IPS DF 4.7 (cell line): ENCODE data around the gene NTN1.

Experiments used
- DNase-seq: peaks from one replicate; pipeline ENCODE4 v3.0.0-alpha.2; 2013; ENCODE audit warnings: low spot score; ENCODE audit errors: extremely low read depth

NTN1 gene

GRCh38 chr17:9004961-9005285, 16.4 kb upstream of the NTN1 start:
- no peak for DNase-seq

DNA sequence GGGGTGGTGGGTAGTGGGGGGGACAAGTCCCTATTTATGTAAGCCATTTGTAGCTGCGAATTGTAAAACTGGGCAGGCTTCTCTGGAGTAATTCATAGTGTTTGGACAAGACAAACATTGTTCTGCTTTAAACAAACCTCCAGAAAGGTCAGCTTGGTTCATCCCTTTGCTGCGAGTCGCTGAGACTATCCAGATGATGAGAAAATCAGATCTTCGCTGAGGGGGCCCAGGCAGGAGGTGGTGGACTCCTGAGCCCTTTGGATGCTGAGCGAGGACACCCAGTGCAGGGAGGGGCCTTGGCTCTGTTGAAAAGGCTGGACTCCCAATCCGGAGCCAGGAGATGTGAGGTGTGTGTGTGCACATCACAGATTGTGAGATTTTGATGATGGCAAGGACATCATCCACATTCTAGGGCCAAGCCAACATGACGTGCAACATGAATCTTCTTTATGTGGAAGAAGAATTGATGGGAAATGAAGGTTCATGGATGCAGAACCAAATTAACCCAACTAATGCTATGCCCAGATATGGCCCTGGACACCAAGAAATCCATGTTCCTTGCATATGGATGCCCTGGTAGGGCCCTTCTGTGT, 15.0 kb upstream of the NTN1 start:
- DNase-seq: no peak

GRCh38 chr17:9007052-9007714, 14.1 kb upstream of the NTN1 start:
- no peak for DNase-seq

- DNase-seq: no peak
Measured at GRCh38 chr17:9009096-9009495, 12.2 kb upstream of the NTN1 start.

- no peak for DNase-seq
Measured at GRCh38 chr17:9009737-9010136, 11.6 kb upstream of the NTN1 start.

GRCh38 chr17:9011001-9011400, 10.3 kb upstream of the NTN1 start:
- no peak for DNase-seq

GRCh38 chr17:9016941-9017552, 4.3 kb upstream of the NTN1 start:
- DNase-seq: no peak

DNA sequence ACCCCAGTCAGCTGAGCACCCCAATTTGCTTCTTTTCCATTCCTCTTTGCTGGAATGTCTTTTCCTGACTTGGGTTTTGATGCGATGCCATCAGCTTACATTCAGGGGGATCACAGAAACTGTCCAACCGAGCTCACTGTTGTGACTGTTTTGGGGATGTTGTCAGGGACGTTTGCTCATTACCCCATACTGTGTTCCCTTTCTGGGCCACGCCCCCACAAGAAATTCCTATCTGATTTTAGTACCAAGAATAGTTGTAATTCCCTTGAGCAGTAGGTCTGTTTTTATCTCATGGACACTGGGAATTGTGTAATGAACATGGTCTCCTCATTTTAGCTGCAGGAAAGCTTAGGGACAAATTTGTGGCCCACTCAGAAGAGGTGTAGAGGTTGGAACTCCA, 2.6 kb upstream of the NTN1 start:
- DNase-seq: no peak

DNA sequence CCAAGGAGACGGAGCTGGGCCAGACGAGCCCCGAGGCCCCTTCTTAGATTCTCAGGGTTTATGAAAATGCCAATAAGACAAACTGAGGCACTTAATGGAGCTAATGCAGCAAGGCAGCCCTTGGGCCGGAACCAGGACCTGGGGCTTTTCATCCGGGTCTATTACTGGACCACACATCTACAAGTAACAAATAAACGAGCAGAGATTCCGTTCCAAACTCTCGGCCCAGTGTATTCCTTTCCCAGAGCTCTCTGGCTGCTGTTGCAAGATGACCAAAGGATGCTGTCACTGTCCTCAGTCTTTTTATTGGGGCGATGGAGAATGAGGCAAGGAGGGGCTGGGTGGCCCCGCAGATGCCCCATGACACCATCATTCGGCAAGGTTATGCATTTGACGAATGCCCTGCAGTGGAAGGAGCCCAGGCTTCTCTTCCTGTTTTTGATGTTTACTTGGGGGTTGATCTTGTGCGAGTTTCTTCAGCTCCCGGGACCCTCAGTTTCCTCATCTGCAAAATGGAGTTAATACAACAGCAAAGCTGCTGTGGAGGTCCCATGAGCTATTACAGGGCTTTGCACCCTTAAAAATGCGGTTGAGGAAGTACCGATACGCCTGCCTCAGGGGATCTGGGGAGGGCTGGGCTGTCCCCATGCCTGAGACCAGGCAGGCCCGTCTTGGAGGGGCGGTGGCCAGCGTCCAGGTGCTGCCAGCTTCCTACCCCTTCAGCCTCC, 1.1 kb upstream of the NTN1 start:
- DNase-seq: no peak

- no peak for DNase-seq
Measured at GRCh38 chr17:9020824-9021157, 519 bp upstream of the NTN1 start.

DNA sequence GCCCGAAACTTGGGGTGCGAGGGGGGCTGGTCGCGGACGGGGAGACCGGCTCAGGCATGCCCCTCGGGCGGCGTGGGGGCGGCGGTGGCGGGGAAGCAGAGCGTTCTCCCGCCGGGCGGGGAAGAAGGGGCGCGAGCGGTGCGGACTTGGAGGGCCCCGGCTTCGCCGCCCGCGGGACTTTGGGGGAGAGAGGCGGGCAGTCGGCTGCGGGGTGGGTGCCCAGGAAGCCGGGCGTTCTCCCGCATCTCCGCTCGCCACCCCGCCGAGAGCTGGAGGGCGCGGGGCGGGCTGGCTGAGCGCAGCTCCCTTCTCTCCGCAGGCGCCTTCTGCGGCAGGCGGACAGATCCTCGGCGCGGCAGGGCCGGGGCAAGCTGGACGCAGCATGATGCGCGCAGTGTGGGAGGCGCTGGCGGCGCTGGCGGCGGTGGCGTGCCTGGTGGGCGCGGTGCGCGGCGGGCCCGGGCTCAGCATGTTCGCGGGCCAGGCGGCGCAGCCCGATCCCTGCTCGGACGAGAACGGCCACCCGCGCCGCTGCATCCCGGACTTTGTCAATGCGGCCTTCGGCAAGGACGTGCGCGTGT, 772 bp downstream of the NTN1 start:
- no peak for DNase-seq

DNA sequence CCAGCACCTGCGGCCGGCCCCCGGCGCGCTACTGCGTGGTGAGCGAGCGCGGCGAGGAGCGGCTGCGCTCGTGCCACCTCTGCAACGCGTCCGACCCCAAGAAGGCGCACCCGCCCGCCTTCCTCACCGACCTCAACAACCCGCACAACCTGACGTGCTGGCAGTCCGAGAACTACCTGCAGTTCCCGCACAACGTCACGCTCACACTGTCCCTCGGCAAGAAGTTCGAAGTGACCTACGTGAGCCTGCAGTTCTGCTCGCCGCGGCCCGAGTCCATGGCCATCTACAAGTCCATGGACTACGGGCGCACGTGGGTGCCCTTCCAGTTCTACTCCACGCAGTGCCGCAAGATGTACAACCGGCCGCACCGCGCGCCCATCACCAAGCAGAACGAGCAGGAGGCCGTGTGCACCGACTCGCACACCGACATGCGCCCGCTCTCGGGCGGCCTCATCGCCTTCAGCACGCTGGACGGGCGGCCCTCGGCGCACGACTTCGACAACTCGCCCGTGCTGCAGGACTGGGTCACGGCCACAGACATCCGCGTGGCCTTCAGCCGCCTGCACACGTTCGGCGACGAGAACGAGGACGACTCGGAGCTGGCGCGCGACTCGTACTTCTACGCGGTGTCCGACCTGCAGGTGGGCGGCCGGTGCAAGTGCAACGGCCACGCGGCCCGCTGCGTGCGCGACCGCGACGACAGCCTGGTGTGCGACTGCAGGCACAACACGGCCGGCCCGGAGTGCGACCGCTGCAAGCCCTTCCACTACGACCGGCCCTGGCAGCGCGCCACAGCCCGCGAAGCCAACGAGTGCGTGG, 1.5 kb downstream of the NTN1 start:
- DNase-seq: no peak

DNA sequence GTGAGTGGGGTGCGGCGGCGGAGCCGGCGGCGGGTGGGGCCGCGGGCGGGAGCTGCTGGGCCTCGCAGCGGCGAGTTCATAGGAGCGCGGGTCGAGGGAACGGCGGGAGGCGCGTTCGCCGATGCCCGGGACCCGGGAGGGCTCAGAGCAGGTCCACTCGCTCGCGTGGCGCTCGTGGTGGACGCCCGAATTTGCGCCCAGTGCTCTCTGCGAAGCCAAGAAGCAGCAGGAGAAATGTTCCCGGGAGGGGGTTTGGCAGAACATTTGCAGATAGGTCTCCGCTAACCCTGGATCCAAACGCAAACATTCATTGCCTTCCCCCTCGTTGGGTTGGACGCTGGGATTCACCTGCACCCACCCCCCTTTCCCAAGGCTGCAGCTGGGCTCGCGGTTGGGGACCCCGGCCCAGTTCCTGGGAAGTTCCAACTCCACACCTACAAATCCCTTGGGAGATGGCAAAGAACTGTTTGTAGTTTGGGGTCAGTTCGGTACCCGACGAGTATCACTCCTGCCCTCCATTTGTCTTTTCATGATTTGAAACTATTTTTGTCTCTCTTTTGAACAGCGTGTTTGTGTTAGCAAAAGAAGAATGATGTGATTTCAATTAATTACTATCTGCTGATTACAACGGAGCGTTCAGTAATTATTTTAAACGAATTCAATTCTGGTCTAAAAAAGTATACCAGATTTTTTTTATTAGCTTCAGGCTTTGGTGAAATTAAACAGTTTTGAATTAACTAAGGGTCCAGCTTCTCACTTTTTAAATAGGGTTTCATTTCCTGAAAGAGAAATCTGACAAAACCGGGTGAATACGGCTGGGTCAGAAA, 2.3 kb downstream of the NTN1 start:
- DNase-seq: no peak

DNA sequence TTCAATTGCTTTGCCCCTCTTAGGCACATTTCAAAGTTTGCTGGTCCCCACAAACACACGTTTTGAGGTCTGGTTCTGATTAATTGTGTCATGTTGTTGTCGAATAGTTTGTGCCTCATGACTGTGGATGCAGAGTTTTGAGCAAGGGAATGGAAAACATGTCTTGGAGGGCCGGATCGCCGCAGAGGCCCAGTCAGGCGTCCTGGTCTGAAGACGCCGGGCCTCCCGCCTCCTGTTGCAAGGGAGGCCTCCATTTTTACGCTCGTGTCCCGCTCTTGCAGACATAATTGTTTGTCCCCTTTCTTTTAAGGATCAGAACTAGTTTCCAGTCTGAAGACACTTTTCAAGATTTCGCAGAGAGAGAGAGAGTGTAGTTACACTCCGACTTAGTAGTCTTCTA, 3.2 kb downstream of the NTN1 start:
- DNase-seq: no peak

GRCh38 chr17:9026741-9027140, 5.4 kb downstream of the NTN1 start:
- no peak for DNase-seq

GRCh38 chr17:9028202-9028987, 7.1 kb downstream of the NTN1 start:
- no peak for DNase-seq

DNA sequence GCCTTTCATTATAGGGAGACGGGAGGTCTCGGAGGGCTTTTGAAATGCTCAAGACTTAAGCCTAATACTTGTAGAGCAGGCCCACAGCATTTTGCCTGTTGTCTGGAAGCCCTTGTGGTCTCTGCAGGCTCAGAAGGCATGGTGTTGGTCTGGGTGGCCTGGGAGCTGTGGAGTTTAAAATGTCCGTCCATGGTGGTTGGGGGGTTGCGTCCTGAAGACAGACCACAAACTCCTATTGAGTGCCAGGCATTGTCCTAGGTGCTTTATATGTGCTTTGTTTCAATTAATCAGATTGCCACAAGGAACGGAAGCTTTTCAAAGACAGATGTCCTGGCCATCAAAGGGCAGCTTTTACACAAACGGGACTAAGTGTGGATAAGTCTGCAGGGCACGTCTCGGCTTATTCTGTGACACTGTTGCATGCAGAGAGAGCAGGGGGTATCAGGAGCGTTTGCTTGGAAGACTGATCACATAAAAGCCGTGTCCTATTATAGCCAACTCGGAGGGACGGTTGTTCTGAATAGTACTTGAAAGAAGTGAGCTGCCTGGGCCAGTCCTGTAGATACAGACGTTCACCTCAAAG, 7.8 kb downstream of the NTN1 start:
- no peak for DNase-seq

GRCh38 chr17:9032151-9032550, 10.8 kb downstream of the NTN1 start:
- DNase-seq: no peak

DNA sequence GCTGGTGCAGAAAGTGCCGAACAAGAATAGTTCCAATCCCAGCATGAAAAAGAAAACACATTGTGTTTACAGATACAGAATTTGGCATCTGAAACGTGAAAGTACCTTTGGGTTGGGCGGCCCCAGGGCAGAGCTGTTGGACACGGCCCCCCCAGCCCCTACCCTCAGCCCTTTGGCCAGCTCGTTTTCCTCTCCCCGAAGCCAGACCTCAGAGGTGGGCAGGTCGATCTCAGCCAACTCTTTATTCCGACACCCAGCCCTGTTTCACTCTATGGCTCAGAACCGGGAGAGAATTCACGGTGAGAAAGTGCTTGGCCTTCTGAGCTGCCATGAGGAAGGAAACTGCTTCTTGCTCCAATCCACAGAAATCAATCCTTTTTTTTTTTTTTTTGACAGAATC, 11.3 kb downstream of the NTN1 start:
- DNase-seq: no peak
